Measurements from ENCODE around the gene SSH2.
"Not testable (repeated sequence)": the region's sequence is repeated elsewhere in the genome, so short reads cannot be mapped to it uniquely, and the experiment has no call there.

Gene SSH2

GRCh38 chr17:29698019-29698777 is 231.8 kb downstream of the SSH2 start:
- no peak for DNase-seq

GRCh38 chr17:29697371-29697770 is 232.7 kb downstream of the SSH2 start:
- no peak for DNase-seq

- DNase-seq: no peak
These were observed 235.0 kb downstream of the SSH2 start for GRCh38 chr17:29694918-29695563.

GRCh38 chr17:29693751-29694150 is 236.3 kb downstream of the SSH2 start:
- no peak for DNase-seq

- DNase-seq: no peak
These were observed 242.4 kb downstream of the SSH2 start for GRCh38 chr17:29687596-29687995.

GRCh38 chr17:29686993-29687590 is 242.9 kb downstream of the SSH2 start:
- DNase-seq: no peak

GRCh38 chr17:29683481-29683880 is 246.5 kb downstream of the SSH2 start:
- no peak for DNase-seq

GRCh38 chr17:29682987-29683386 is 247.0 kb downstream of the SSH2 start:
- DNase-seq: no peak

- DNase-seq: no peak
These were observed 248.0 kb downstream of the SSH2 start for GRCh38 chr17:29682054-29682453.

- no peak for DNase-seq
These were observed 252.2 kb downstream of the SSH2 start for GRCh38 chr17:29677824-29678223.

GRCh38 chr17:29677221-29677791 is 252.7 kb downstream of the SSH2 start:
- no peak for DNase-seq

- not testable (repeated sequence) for DNase-seq
These were observed 254.1 kb downstream of the SSH2 start for GRCh38 chr17:29675961-29676360.

- no peak for DNase-seq
These were observed 255.7 kb downstream of the SSH2 start for GRCh38 chr17:29674281-29674680.

GRCh38 chr17:29671661-29672060 is 258.4 kb downstream of the SSH2 start:
- no peak for DNase-seq

- no peak for DNase-seq
These were observed 260.8 kb downstream of the SSH2 start for GRCh38 chr17:29669266-29669665.

GRCh38 chr17:29667969-29668368 is 262.1 kb downstream of the SSH2 start:
- DNase-seq: peak; percentile 74

- no peak for DNase-seq
These were observed 264.6 kb downstream of the SSH2 start for GRCh38 chr17:29665481-29665810.

- peak; percentile 77 for DNase-seq
These were observed 265.1 kb downstream of the SSH2 start for GRCh38 chr17:29664743-29665480.

- no peak for DNase-seq
These were observed 266.9 kb downstream of the SSH2 start for GRCh38 chr17:29663155-29663554.

- no peak for DNase-seq
These were observed 268.8 kb downstream of the SSH2 start for GRCh38 chr17:29661213-29661612.

GRCh38 chr17:29659155-29659554 is 270.9 kb downstream of the SSH2 start:
- DNase-seq: no peak

GRCh38 chr17:29655323-29655722 is 274.7 kb downstream of the SSH2 start:
- DNase-seq: no peak

GRCh38 chr17:29653995-29654714 is 275.9 kb downstream of the SSH2 start:
- DNase-seq: no peak
